ENCODE results near the gene DMWD. TPM values are rescaled to one million over a fixed set of nuclear protein-coding genes. Genes with fewer than 3 reads are reported as not detected.

Gene DMWD
- total RNA-seq, 1 donor from 2014 or later: 29.9 TPM

- DNase-seq (ENCODE audit: low read depth): no peak
- TF ChIP-seq, protein P1, sequence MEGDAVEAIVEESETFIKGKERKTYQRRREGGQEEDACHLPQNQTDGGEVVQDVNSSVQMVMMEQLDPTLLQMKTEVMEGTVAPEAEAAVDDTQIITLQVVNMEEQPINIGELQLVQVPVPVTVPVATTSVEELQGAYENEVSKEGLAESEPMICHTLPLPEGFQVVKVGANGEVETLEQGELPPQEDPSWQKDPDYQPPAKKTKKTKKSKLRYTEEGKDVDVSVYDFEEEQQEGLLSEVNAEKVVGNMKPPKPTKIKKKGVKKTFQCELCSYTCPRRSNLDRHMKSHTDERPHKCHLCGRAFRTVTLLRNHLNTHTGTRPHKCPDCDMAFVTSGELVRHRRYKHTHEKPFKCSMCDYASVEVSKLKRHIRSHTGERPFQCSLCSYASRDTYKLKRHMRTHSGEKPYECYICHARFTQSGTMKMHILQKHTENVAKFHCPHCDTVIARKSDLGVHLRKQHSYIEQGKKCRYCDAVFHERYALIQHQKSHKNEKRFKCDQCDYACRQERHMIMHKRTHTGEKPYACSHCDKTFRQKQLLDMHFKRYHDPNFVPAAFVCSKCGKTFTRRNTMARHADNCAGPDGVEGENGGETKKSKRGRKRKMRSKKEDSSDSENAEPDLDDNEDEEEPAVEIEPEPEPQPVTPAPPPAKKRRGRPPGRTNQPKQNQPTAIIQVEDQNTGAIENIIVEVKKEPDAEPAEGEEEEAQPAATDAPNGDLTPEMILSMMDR (IDR thresholded peaks at IDR 0.05; ENCODE audit: insufficient read depth, low read length, poor library complexity, severe bottlenecking): no peak
- no peaks in the 10 kb centered on the region for H3K27me3 ChIP-seq (ENCODE audit: control insufficient read depth, insufficient read depth, low read length)
- peaks cover 10% of the 10 kb centered on the region for H3K36me3 ChIP-seq (ENCODE audit: control insufficient read depth, insufficient read depth, low read length)
- no peak overlapping the region for H3K4me3 ChIP-seq (ENCODE audit: low read depth, low read length)
Observed at GRCh38 chr19:45824041-45824471, 31.4 kb upstream of the DMWD start.

DNA sequence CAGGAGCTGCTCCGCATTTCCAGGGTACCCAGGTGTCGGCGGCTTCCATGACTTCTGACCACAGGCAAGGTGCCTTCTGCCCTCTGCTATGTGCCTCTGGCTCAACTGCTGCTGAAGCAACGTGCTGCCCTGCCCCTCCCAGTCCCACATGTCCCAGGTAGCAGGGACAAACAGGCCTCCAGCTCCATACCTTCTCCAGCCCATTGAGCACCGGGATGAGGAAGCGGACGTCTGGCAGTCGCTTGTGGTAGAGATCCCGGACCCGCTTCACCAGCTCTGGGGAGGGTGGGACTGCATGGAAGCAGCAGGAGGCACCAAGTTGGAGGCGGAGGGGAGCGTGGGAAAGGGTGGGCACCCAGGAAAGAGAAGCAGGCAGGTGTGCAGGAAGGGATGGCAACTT, 30.5 kb upstream of the DMWD start:
- H3K36me3 ChIP-seq (ENCODE audit: control insufficient read depth, insufficient read depth, low read length): peaks cover 10% of the 10 kb centered on the region
- no peak overlapping the region for H3K4me3 ChIP-seq (ENCODE audit: low read depth, low read length)
- TF ChIP-seq, protein P1 (IDR thresholded peaks at IDR 0.05; ENCODE audit: insufficient read depth, low read length, poor library complexity, severe bottlenecking): no peak
- H3K27me3 ChIP-seq (ENCODE audit: control insufficient read depth, insufficient read depth, low read length): no peaks in the 10 kb centered on the region
- no peak for DNase-seq (ENCODE audit: low read depth)

DNA sequence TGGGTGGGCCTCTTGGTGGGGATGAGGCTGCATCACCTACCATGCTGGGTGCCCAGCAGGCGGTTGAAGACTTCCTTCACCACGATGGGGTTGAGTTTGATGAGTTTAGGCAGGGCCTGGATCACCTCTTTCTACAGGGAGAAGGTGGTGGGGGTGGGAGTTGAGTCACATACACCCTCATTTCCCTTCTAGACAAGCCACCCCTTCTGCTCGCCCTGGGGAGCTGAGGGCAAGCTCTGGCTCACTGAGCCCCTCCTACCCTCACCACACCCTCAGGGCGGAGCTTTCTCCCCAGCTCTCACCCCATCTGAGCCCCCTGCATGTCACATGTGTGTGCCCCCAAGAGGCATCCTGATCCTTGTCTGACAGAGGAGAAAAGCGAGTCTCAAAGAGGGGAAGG, 30.1 kb upstream of the DMWD start:
- TF ChIP-seq, protein P1 (IDR thresholded peaks at IDR 0.05; ENCODE audit: insufficient read depth, low read length, poor library complexity, severe bottlenecking): no peak
- no peaks in the 10 kb centered on the region for H3K27me3 ChIP-seq (ENCODE audit: control insufficient read depth, insufficient read depth, low read length)
- peaks cover 10% of the 10 kb centered on the region for H3K36me3 ChIP-seq (ENCODE audit: control insufficient read depth, insufficient read depth, low read length)
- H3K4me3 ChIP-seq (ENCODE audit: low read depth, low read length): no peak overlapping the region
- no peak for DNase-seq (ENCODE audit: low read depth)

GRCh38 chr19:45821570-45821969, 28.9 kb upstream of the DMWD start:
- Histone ChIP-seq H3K36me3 (ENCODE audit: control insufficient read depth, insufficient read depth, low read length) (peaks cover 9% of the 10 kb centered on the region), H3K27me3 (ENCODE audit: control insufficient read depth, insufficient read depth, low read length) (no peaks in the 10 kb centered on the region), H3K4me3 (ENCODE audit: low read depth, low read length) (no peak overlapping the region)
- TF ChIP-seq, protein P1 (IDR thresholded peaks at IDR 0.05; ENCODE audit: insufficient read depth, low read length, poor library complexity, severe bottlenecking): no peak
- no peak for DNase-seq (ENCODE audit: low read depth)

DNA sequence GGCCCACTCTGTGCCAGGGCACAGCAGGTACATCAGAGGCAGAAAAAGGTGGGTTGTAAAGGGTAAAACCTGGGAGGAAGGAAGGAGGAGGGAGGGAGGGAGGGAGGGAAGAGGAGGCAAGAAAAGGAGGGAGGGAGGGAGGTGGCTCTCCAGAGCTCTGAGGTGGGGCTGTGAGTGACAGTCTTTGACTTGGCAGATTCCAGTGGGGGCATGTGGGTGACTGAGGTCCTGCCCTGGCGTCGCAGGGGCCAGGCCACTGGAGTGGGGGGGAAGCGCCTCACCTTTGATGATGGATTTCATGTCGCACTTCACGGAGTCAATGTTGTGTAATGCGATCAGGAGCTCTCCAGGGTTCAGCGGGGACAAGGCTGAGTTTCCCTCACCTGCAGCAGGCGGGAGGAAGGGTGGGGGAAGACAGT, 28.5 kb upstream of the DMWD start:
- Histone ChIP-seq H3K36me3 (ENCODE audit: control insufficient read depth, insufficient read depth, low read length) (peaks cover 9% of the 10 kb centered on the region), H3K27me3 (ENCODE audit: control insufficient read depth, insufficient read depth, low read length) (no peaks in the 10 kb centered on the region), H3K4me3 (ENCODE audit: low read depth, low read length) (no peak overlapping the region)
- TF ChIP-seq, protein P1 (IDR thresholded peaks at IDR 0.05; ENCODE audit: insufficient read depth, low read length, poor library complexity, severe bottlenecking): no peak
- no peak for DNase-seq (ENCODE audit: low read depth)

- no peak for DNase-seq (ENCODE audit: low read depth)
- H3K4me3 ChIP-seq (ENCODE audit: low read depth, low read length): no peak overlapping the region
- TF ChIP-seq, protein P1 (IDR thresholded peaks at IDR 0.05; ENCODE audit: insufficient read depth, low read length, poor library complexity, severe bottlenecking): no peak
- no peaks in the 10 kb centered on the region for H3K27me3 ChIP-seq (ENCODE audit: control insufficient read depth, insufficient read depth, low read length)
- peaks cover 6% of the 10 kb centered on the region for H3K36me3 ChIP-seq (ENCODE audit: control insufficient read depth, insufficient read depth, low read length)
Observed at GRCh38 chr19:45820413-45821102, 27.9 kb upstream of the DMWD start.
